Measurements from ENCODE around the gene ALDH6A1. TPM values are rescaled to one million over a fixed set of nuclear protein-coding genes. Genes with fewer than 3 reads are reported as not detected.
"Not testable (repeated sequence)": the region's sequence is repeated elsewhere in the genome, so short reads cannot be mapped to it uniquely, and the experiment has no call there.

Gene ALDH6A1
- total RNA-seq: 25.6 and 25.7 TPM in 2 replicates
- long read RNA-seq, full-length matches to known transcripts: 239 of 271 reads
- long read RNA-seq, partial matches to known transcripts: 9 of 271 reads
- long read RNA-seq, other reads (novel, unspliced or antisense): 23 of 271 reads

- Mint-ChIP-seq H3K36me3 (ENCODE audit: unreplicated experiment) (no peaks in the 10 kb centered on the region), H3K27ac (ENCODE audit: unreplicated experiment) (peak within 1 kb of the TSS; percentile 96), H3K27me3 (ENCODE audit: unreplicated experiment) (no peaks in the 10 kb centered on the region), H3K4me3 (ENCODE audit: unreplicated experiment) (peak within 1 kb of the TSS; percentile 95), H3K9me3 (ENCODE audit: unreplicated experiment) (no peaks in the 10 kb centered on the region), H3K4me1 (ENCODE audit: unreplicated experiment) (peaks cover 22% of the 10 kb centered on the region)
- DNase-seq (ENCODE audit: extremely low spot score, unreplicated experiment): peak; percentile 100
- TF ChIP-seq, protein P1, sequence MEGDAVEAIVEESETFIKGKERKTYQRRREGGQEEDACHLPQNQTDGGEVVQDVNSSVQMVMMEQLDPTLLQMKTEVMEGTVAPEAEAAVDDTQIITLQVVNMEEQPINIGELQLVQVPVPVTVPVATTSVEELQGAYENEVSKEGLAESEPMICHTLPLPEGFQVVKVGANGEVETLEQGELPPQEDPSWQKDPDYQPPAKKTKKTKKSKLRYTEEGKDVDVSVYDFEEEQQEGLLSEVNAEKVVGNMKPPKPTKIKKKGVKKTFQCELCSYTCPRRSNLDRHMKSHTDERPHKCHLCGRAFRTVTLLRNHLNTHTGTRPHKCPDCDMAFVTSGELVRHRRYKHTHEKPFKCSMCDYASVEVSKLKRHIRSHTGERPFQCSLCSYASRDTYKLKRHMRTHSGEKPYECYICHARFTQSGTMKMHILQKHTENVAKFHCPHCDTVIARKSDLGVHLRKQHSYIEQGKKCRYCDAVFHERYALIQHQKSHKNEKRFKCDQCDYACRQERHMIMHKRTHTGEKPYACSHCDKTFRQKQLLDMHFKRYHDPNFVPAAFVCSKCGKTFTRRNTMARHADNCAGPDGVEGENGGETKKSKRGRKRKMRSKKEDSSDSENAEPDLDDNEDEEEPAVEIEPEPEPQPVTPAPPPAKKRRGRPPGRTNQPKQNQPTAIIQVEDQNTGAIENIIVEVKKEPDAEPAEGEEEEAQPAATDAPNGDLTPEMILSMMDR (IDR thresholded peaks at IDR 0.05): peak; percentile 25
Measured at GRCh38 chr14:74084277-74085046, at the start of gene ALDH6A1, which contains the start of gene LIN52. Gene ALDH6A1 (minus strand): TSS chr14:74084453. CDS start chr14:74084394, 59 bp downstream. Gene LIN52 (plus strand): TSS chr14:74084956. CDS start chr14:74084975, 19 bp downstream.

GRCh38 chr14:74127634-74128033, 43.4 kb upstream of the ALDH6A1 start:
- DNase-seq (ENCODE audit: extremely low spot score, unreplicated experiment): no peak
- H3K27me3 Mint-ChIP-seq (ENCODE audit: unreplicated experiment): no peaks in the 10 kb centered on the region
- H3K27ac Mint-ChIP-seq (ENCODE audit: unreplicated experiment): no peak overlapping the region
- no peaks in the 10 kb centered on the region for H3K4me1 Mint-ChIP-seq (ENCODE audit: unreplicated experiment)
- no peak overlapping the region for H3K4me3 Mint-ChIP-seq (ENCODE audit: unreplicated experiment)
- no peaks in the 10 kb centered on the region for H3K9me3 Mint-ChIP-seq (ENCODE audit: unreplicated experiment)
- peaks cover 11% of the 10 kb centered on the region for H3K36me3 Mint-ChIP-seq (ENCODE audit: unreplicated experiment)
- TF ChIP-seq, protein P1 (IDR thresholded peaks at IDR 0.05): no peak

DNA sequence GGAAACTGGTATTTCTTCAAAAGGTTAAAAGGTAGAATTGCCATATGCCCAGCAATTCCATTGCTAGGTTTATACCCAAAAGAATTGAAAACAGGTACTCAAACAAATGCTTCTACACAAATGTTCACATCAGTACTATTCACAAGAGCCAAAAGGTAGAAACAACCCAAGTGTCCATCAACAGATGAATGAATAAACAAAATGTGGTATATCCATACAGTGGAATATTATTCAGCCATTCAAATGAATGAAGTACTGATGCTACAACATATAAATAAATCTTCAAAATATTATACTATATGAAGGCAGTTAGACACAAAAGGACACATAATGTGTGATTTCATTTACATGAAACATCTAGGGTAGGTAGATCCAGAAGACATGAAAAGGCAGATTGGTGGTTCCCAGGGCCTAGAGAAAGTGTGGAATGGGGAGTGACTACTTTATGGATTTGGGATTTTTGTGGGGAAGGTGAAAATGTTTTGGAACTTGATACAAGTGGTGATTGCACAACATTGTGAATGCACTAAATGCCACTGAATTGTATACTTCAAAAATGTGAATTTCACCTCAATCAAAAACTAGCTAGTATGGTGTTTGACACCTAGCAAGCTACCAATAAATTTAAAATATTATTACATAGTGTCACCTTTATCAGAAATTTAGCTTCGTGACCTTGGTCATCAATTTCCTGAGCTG, 42.2 kb upstream of the ALDH6A1 start:
- no peak overlapping the region for H3K27ac Mint-ChIP-seq (ENCODE audit: unreplicated experiment)
- H3K9me3 Mint-ChIP-seq (ENCODE audit: unreplicated experiment): no peaks in the 10 kb centered on the region
- no peaks in the 10 kb centered on the region for H3K4me1 Mint-ChIP-seq (ENCODE audit: unreplicated experiment)
- no peak for DNase-seq (ENCODE audit: extremely low spot score, unreplicated experiment)
- no peak overlapping the region for H3K4me3 Mint-ChIP-seq (ENCODE audit: unreplicated experiment)
- TF ChIP-seq, protein P1 (IDR thresholded peaks at IDR 0.05): no peak
- H3K27me3 Mint-ChIP-seq (ENCODE audit: unreplicated experiment): no peaks in the 10 kb centered on the region
- H3K36me3 Mint-ChIP-seq (ENCODE audit: unreplicated experiment): peaks cover 11% of the 10 kb centered on the region

DNA sequence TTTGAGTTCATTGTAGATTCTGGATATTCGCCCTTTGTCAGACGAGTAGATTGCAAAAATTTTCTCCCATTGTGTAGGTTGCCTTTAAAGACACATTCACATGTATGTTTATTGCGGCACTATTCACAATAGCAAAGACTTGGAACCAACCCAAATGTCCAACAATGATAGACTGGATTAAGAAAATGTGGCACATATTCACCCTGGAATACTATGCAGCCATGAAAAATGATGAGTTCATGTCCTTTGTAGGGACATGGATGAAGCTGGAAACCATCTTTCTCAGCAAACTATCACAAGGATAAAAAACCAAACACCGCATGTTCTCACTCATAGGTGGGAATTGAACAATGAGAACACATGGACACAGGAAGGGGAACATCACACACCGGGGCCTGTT, 41.2 kb upstream of the ALDH6A1 start:
- H3K36me3 Mint-ChIP-seq (ENCODE audit: unreplicated experiment): peaks cover 18% of the 10 kb centered on the region
- H3K27me3 Mint-ChIP-seq (ENCODE audit: unreplicated experiment); H3K27ac Mint-ChIP-seq (ENCODE audit: unreplicated experiment); H3K4me1 Mint-ChIP-seq (ENCODE audit: unreplicated experiment); H3K9me3 Mint-ChIP-seq (ENCODE audit: unreplicated experiment); H3K4me3 Mint-ChIP-seq (ENCODE audit: unreplicated experiment); DNase-seq (ENCODE audit: extremely low spot score, unreplicated experiment): not testable (repeated sequence)

GRCh38 chr14:74111395-74112216, 27.4 kb upstream of the ALDH6A1 start:
- not testable (repeated sequence) for DNase-seq (ENCODE audit: extremely low spot score, unreplicated experiment); H3K4me3 Mint-ChIP-seq (ENCODE audit: unreplicated experiment); H3K9me3 Mint-ChIP-seq (ENCODE audit: unreplicated experiment); H3K27ac Mint-ChIP-seq (ENCODE audit: unreplicated experiment); H3K27me3 Mint-ChIP-seq (ENCODE audit: unreplicated experiment); H3K4me1 Mint-ChIP-seq (ENCODE audit: unreplicated experiment)
- TF ChIP-seq, protein P1 (IDR thresholded peaks at IDR 0.05): peak; percentile 67
- peaks cover 13% of the 10 kb centered on the region for H3K36me3 Mint-ChIP-seq (ENCODE audit: unreplicated experiment)

Data from osteocyte (in vitro differentiated cells).